ENCODE data around the gene SLC36A4. TPM values are rescaled to one million over a fixed set of nuclear protein-coding genes. Genes with fewer than 3 reads are reported as not detected.
"Not testable (repeated sequence)": the region's sequence is repeated elsewhere in the genome, so short reads cannot be mapped to it uniquely, and the experiment has no call there.

SLC36A4 gene
- total RNA-seq, 2 experiments from 2014 or later, result 3.0 to 4.2 TPM

DNA sequence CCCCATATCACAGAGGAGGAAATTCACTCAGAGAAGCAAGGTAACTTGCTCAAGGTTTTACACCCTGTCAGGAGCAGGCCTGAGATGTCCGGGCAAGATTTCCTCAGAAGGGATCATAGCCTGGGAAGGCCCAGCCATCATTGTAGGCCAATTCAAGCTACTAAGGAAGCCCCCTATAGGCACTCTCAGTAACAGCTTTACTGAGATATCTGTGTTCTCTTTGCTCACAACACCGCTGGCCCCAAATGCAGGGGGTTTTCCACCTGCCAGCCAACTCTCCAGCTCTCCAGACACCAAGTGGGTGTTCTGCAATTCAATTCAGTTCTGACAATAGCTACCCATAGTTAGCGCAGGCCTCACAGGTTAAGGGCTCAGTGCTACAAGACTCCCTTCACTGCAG, 84.0 kb downstream of the SLC36A4 start:
- no peak for DNase-seq (ENCODE audit: low spot score)
- no peaks in the 10 kb centered on the region for H3K36me3 ChIP-seq (ENCODE audit: insufficient read depth, low read length)
- no peak overlapping the region for H3K4me2 ChIP-seq (ENCODE audit: low read length)
- CTCF ChIA-PET (ENCODE audit: unreplicated experiment), result no interaction called here
- TF ChIP-seq, protein P1, sequence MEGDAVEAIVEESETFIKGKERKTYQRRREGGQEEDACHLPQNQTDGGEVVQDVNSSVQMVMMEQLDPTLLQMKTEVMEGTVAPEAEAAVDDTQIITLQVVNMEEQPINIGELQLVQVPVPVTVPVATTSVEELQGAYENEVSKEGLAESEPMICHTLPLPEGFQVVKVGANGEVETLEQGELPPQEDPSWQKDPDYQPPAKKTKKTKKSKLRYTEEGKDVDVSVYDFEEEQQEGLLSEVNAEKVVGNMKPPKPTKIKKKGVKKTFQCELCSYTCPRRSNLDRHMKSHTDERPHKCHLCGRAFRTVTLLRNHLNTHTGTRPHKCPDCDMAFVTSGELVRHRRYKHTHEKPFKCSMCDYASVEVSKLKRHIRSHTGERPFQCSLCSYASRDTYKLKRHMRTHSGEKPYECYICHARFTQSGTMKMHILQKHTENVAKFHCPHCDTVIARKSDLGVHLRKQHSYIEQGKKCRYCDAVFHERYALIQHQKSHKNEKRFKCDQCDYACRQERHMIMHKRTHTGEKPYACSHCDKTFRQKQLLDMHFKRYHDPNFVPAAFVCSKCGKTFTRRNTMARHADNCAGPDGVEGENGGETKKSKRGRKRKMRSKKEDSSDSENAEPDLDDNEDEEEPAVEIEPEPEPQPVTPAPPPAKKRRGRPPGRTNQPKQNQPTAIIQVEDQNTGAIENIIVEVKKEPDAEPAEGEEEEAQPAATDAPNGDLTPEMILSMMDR (conservative IDR thresholded peaks at IDR 0.05; ENCODE audit: low read length), result no peak
- no peak for TF ChIP-seq EZH2phosphoT487 (IDR thresholded peaks at IDR 0.05; ENCODE audit: borderline replicate concordance, low read depth, low read length)
- H3K4me3 ChIP-seq (ENCODE audit: low read depth, low read length, poor library complexity, severe bottlenecking), result no peak overlapping the region
- intact Hi-C loops (cut with micrococcal nuclease; ENCODE audit: unreplicated experiment), result no loop called here
- no TSS peak for BruUV-seq (replicated peaks)
- no peak overlapping the region for H3K27ac ChIP-seq (ENCODE audit: low read depth, low read length, poor library complexity, severe bottlenecking)
- POLR2A ChIA-PET, result interaction anchor here (0.5 to 0.6 kb wide), 2 partner anchors 32 to 138 kb away, joined by 3 read pairs; no protein-coding TSS in a partner anchor
- no peaks in the 10 kb centered on the region for H3K9me3 ChIP-seq (ENCODE audit: low read length)
- H2AFZ ChIP-seq (ENCODE audit: low read length), result no peak overlapping the region
- H3K9me2 ChIP-seq (ENCODE audit: insufficient read depth, low read length), result no peaks in the 10 kb centered on the region
- H4K20me1 ChIP-seq (ENCODE audit: insufficient read depth, low read length), result no peaks in the 10 kb centered on the region
- no peaks in the 10 kb centered on the region for H3K79me2 ChIP-seq (ENCODE audit: insufficient read depth, low read depth, low read length)
- H3K4me1 ChIP-seq (ENCODE audit: insufficient read depth, low read length, poor library complexity, severe bottlenecking), result no peaks in the 10 kb centered on the region

DNA sequence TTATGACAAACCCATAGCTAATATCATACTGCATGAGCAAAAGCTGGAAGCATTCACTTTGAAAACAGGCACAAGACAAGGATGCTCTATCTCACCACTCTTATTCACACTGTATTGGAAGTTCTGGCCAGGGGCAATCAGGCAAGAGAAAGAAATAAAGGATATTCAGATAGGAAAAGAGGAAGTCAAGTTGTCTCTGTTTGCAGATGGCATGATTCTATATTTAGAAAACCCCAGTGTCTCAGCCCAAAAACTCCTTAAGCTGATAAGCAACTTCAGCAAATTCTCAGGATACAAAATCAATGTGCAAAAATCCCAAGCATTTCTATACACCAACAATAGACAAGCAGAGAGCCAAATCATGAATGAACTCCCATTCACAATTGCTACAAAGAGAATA, 86.6 kb downstream of the SLC36A4 start:
- H2AFZ ChIP-seq (ENCODE audit: low read length); H4K20me1 ChIP-seq (ENCODE audit: insufficient read depth, low read length); H3K4me1 ChIP-seq (ENCODE audit: insufficient read depth, low read length, poor library complexity, severe bottlenecking); DNase-seq (ENCODE audit: low spot score); H3K27ac ChIP-seq (ENCODE audit: low read depth, low read length, poor library complexity, severe bottlenecking); H3K4me2 ChIP-seq (ENCODE audit: low read length); H3K9me2 ChIP-seq (ENCODE audit: insufficient read depth, low read length); intact Hi-C loops (cut with micrococcal nuclease; ENCODE audit: unreplicated experiment); POLR2A ChIA-PET; H3K79me2 ChIP-seq (ENCODE audit: insufficient read depth, low read depth, low read length); H3K36me3 ChIP-seq (ENCODE audit: insufficient read depth, low read length); H3K9me3 ChIP-seq (ENCODE audit: low read length); CTCF ChIA-PET (ENCODE audit: unreplicated experiment); BruUV-seq (replicated peaks); H3K4me3 ChIP-seq (ENCODE audit: low read depth, low read length, poor library complexity, severe bottlenecking): not testable (repeated sequence)

DNA sequence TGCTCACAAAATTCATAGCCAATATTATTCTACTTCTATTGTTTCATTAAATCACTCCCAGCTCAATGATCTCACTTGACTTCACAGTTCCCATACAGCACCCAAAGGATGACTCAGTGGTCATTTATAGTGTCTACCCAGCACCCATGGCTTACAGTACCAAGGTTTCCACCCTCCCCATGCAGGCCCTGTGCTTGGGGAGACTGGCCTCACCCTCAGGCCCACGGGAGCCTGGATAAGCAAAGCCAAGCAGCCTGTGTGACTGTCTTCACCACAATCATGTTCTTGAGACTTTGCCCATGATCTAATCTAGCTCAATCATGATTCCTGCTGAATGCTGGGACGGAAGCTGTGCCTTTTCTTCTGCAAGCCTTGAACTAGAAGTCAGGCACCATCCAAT, 97.6 kb downstream of the SLC36A4 start:
- H4K20me1 ChIP-seq (ENCODE audit: insufficient read depth, low read length), result no peaks in the 10 kb centered on the region

More for the DNA sequence above, 97.6 kb downstream of the SLC36A4 start:
- Histone ChIP-seq H3K79me2 (ENCODE audit: insufficient read depth, low read depth, low read length) (no peaks in the 10 kb centered on the region), H3K4me3 (ENCODE audit: low read depth, low read length, poor library complexity, severe bottlenecking) (no peak overlapping the region), H3K9me2 (ENCODE audit: insufficient read depth, low read length) (no peaks in the 10 kb centered on the region), H3K4me1 (ENCODE audit: insufficient read depth, low read length, poor library complexity, severe bottlenecking) (no peaks in the 10 kb centered on the region), H3K9me3 (ENCODE audit: low read length) (no peaks in the 10 kb centered on the region), H3K36me3 (ENCODE audit: insufficient read depth, low read length) (no peaks in the 10 kb centered on the region), H2AFZ (ENCODE audit: low read length) (no peak overlapping the region), H3K4me2 (ENCODE audit: low read length) (no peak overlapping the region), H3K27ac (ENCODE audit: low read depth, low read length, poor library complexity, severe bottlenecking) (no peak overlapping the region)
- TF ChIP-seq, protein P1 (conservative IDR thresholded peaks at IDR 0.05; ENCODE audit: low read length), result no peak
- TF ChIP-seq EZH2phosphoT487 (IDR thresholded peaks at IDR 0.05; ENCODE audit: borderline replicate concordance, low read depth, low read length), result no peak
- intact Hi-C loops (cut with micrococcal nuclease; ENCODE audit: unreplicated experiment), result no loop called here
- DNase-seq (ENCODE audit: low spot score), result no peak
- ChIA-PET CTCF (ENCODE audit: unreplicated experiment) (no interaction called here), POLR2A (no interaction called here)
- no TSS peak for BruUV-seq (replicated peaks)

Data from OCI-LY7 (cell line).